WTC11 (cell line): ENCODE measurements around the gene C2orf72. TPM values are rescaled to one million over a fixed set of nuclear protein-coding genes. Genes with fewer than 3 reads are reported as not detected.

ENCODE experiments used
- ATAC-seq: fragments of 200-7000 bp; cut with Tn5 transposase; 2 replicates; pipeline ENCODE4 v1.10.0; 2021; ENCODE audit warnings: mild to moderate bottlenecking, moderate library complexity
- CTCF ChIA-PET: fragments of 300-600 bp; sonication (Branson Sonifier 250); formaldehyde crosslinking; loops from one replicate; lab custom pipeline; 2021; ENCODE audit warnings: antibody characterized with exemption; lab: Charles Lee
- POLR2A ChIA-PET: fragments of 350-600 bp; sonication (Branson Sonifier 250); formaldehyde crosslinking; loops from one replicate; lab custom pipeline; 2021; ENCODE audit warnings: antibody characterized with exemption; lab: Charles Lee
- DNase-seq: peaks from one replicate; pipeline ENCODE4 v3.0.0; 2021; ENCODE audit warnings: low spot score
- H3K27ac Mint-ChIP-seq: 2 replicates; pipeline ENCODE4 v1.8.0; 2021; ENCODE audit warnings: mixed read lengths
- H3K27me3 Mint-ChIP-seq: 2 replicates; pipeline ENCODE4 v1.8.0; 2021; ENCODE audit warnings: low read depth, mild to moderate bottlenecking, moderate library complexity, mixed read lengths
- H3K36me3 Mint-ChIP-seq: 2 replicates; pipeline ENCODE4 v1.8.0; 2021; ENCODE audit warnings: mixed read lengths
- H3K4me1 Mint-ChIP-seq: 2 replicates; pipeline ENCODE4 v1.8.0; 2022; ENCODE audit warnings: mixed read lengths
- H3K4me3 Mint-ChIP-seq: 2 replicates; pipeline ENCODE4 v1.8.0; 2021; ENCODE audit warnings: mild to moderate bottlenecking, moderate library complexity, mixed read lengths
- H3K9me3 Mint-ChIP-seq: 2 replicates; pipeline ENCODE4 v1.8.0; 2021; ENCODE audit warnings: mixed read lengths
- ARID4B ChIP-seq: sonication (generic); formaldehyde crosslinking; IDR thresholded peaks from 2 replicates; pipeline ENCODE4 v1.8.0; 2023; ENCODE audit warnings: missing genetic modification reagents, mild to moderate bottlenecking, borderline replicate concordance
- FOXK1 ChIP-seq: sonication (generic); formaldehyde crosslinking; IDR thresholded peaks from 2 replicates; pipeline ENCODE4 v1.8.0; 2022; ENCODE audit warnings: mild to moderate bottlenecking, moderate library complexity, missing genetic modification reagents
- IRF2 ChIP-seq: sonication (generic); formaldehyde crosslinking; IDR thresholded peaks from 2 replicates; pipeline ENCODE4 v1.8.0; 2022; ENCODE audit warnings: low read depth, missing genetic modification reagents, borderline replicate concordance
- NR2C2 ChIP-seq: sonication (generic); formaldehyde crosslinking; IDR thresholded peaks from 2 replicates; pipeline ENCODE4 v1.8.0; 2022; ENCODE audit warnings: mild to moderate bottlenecking, missing genetic modification reagents
- OVOL2 ChIP-seq: fragments of 250-450 bp; sonication (Bioruptor Pico); IDR thresholded peaks from 2 replicates; pipeline ENCODE4 v1.9.0; 2021; ENCODE audit warnings: mild to moderate bottlenecking, borderline replicate concordance
- PRRX2 ChIP-seq: fragments of 250-450 bp; sonication (Bioruptor Pico); IDR thresholded peaks from 2 replicates; pipeline ENCODE4 v1.8.0; 2021; ENCODE audit warnings: mild to moderate bottlenecking
- SOX15 ChIP-seq: fragments of 250-450 bp; sonication (Bioruptor Pico); IDR thresholded peaks from 2 replicates; pipeline ENCODE4 v1.9.0; 2021; ENCODE audit warnings: mild to moderate bottlenecking
- ZBTB21 ChIP-seq: sonication (generic); formaldehyde crosslinking; IDR thresholded peaks from 2 replicates; pipeline ENCODE4 v1.8.1; 2023; ENCODE audit warnings: mild to moderate bottlenecking, missing genetic modification reagents, borderline replicate concordance
- ZMAT4 ChIP-seq: fragments of 250-450 bp; sonication (Bioruptor Pico); IDR thresholded peaks from 2 replicates; pipeline ENCODE4 v1.9.0; 2021; ENCODE audit warnings: mild to moderate bottlenecking
- ZNF121 ChIP-seq: sonication (generic); formaldehyde crosslinking; IDR thresholded peaks from 2 replicates; pipeline ENCODE4 v1.8.0; 2023; ENCODE audit warnings: missing genetic modification reagents
- ZNF219 ChIP-seq: sonication (generic); formaldehyde crosslinking; IDR thresholded peaks from 2 replicates; pipeline ENCODE4 v1.8.0; 2023; ENCODE audit warnings: missing genetic modification reagents, mild to moderate bottlenecking, borderline replicate concordance
- ZNF317 ChIP-seq: sonication (generic); formaldehyde crosslinking; IDR thresholded peaks from 2 replicates; pipeline ENCODE4 v1.8.1; 2023; ENCODE audit warnings: low read depth, mild to moderate bottlenecking, moderate library complexity, missing genetic modification reagents, borderline replicate concordance
- total RNA-seq: library from RNA; stranded (reverse); gene quantifications from 3 replicates; pipeline ENCODE4 v1.2.3, GENCODE V29; 2021
- TF ChIP-seq, protein P1 (sequence below): fragments of 250-450 bp; sonication (Bioruptor Pico); conservative IDR thresholded peaks from 2 replicates; pipeline ENCODE4 v1.9.0; 2021; ENCODE audit warnings: mild to moderate bottlenecking
- TF ChIP-seq, protein P2 (sequence below): sonication (generic); formaldehyde crosslinking; IDR thresholded peaks from 2 replicates; pipeline ENCODE4 v1.8.0; 2022; ENCODE audit warnings: mild to moderate bottlenecking, missing genetic modification reagents
- TF ChIP-seq, protein P3 (sequence below): sonication (generic); formaldehyde crosslinking; IDR thresholded peaks from 2 replicates; pipeline ENCODE4 v1.8.1; 2023; ENCODE audit warnings: mild to moderate bottlenecking, missing genetic modification reagents, moderate library complexity
- TF ChIP-seq, protein P4 (sequence below): sonication (generic); formaldehyde crosslinking; IDR thresholded peaks from 2 replicates; pipeline ENCODE4 v1.8.0; 2023; ENCODE audit warnings: mild to moderate bottlenecking, missing genetic modification reagents
- TF ChIP-seq, protein P5 (sequence below): fragments of 250-450 bp; sonication (Bioruptor Pico); IDR thresholded peaks from 2 replicates; pipeline ENCODE4 v1.9.0; 2021; ENCODE audit warnings: mild to moderate bottlenecking, borderline replicate concordance
- TF ChIP-seq, protein P6 (sequence below): fragments of 250-450 bp; sonication (Bioruptor Pico); IDR thresholded peaks from 2 replicates; pipeline ENCODE4 v1.9.0; 2021; ENCODE audit warnings: moderate library complexity, mild to moderate bottlenecking, inconsistent platforms, borderline replicate concordance

The C2orf72 gene
- total RNA-seq, 1 experiment from 2014 or later = 1.7 TPM

DNA sequence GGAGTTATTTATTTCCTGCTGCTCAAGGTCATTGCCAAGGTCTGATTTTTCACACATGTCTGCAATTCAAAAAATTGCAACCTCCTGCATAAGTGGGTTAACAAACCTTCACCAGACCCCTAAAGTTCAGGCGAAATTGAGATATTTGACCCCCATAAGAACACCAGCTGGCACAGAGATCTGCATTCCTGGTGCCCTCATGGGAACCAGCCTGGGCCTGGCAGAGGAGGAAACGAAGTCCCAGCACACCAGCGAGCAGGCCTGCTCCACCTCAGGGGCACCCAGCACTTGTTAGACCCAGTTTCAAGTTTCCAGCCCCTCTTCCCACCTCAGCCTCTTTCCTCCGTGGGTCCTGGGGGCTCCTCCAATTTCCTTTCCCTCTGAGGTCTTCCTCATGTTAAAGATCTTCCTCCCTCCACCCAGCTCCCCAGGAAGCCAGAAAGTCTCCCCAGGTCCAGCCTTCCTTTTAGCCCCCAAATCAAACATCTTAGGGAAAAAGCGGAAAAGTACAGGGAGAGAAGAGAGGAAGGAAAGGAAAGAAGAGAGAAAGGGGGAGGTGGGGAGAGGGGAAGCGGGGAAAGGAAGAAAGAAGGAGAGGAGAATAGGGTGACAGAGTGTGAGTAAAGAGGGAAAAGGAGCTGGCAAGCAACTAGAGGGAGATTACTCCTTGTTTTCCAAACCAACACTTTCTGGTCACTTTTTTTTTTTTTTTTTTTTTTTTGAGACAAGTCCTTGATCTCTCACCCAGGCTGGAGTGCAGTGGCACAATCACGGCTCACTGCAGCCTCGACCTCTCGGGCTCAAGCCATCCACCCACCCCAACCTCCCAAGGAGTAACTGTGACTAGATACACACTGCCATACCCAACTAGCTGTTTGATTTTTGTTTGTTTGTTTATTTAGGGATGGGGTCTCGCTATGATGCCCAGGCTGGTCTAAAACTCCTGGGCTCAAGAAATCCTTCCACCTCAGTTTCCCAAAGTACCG lies 3.9 kb upstream of the C2orf72 start:
- no peaks in the 10 kb centered on the region for H3K36me3 Mint-ChIP-seq
- DNase-seq (no peak), ATAC-seq (no peak)
- peaks cover 60% of the 10 kb centered on the region for H3K27me3 Mint-ChIP-seq
- H3K9me3 Mint-ChIP-seq = no peaks in the 10 kb centered on the region; the same call in 1 of the 2 replicates
- POLR2A ChIA-PET = interaction anchor here (0.6 to 0.7 kb wide), 2 partner anchors 678 to 1445 kb away, joined by 3 read pairs; no protein-coding TSS in a partner anchor
- H3K4me1 Mint-ChIP-seq = peaks cover under 1% of the 10 kb centered on the region; the same call in 1 of the 2 replicates
- CTCF ChIA-PET = interaction anchor here (1.0 to 1.4 kb wide), 2 partner anchors 19 to 20 kb away, joined by 4 read pairs; no protein-coding TSS in a partner anchor
- H3K4me3 Mint-ChIP-seq = no peak overlapping the region
- H3K27ac Mint-ChIP-seq = no peak overlapping the region
- TF ChIP-seq OVOL2 (CRISPR knock-in tag) = no peak
- TF ChIP-seq ZNF317 (CRISPR knock-in tag) = no peak
- TF ChIP-seq, protein P1, sequence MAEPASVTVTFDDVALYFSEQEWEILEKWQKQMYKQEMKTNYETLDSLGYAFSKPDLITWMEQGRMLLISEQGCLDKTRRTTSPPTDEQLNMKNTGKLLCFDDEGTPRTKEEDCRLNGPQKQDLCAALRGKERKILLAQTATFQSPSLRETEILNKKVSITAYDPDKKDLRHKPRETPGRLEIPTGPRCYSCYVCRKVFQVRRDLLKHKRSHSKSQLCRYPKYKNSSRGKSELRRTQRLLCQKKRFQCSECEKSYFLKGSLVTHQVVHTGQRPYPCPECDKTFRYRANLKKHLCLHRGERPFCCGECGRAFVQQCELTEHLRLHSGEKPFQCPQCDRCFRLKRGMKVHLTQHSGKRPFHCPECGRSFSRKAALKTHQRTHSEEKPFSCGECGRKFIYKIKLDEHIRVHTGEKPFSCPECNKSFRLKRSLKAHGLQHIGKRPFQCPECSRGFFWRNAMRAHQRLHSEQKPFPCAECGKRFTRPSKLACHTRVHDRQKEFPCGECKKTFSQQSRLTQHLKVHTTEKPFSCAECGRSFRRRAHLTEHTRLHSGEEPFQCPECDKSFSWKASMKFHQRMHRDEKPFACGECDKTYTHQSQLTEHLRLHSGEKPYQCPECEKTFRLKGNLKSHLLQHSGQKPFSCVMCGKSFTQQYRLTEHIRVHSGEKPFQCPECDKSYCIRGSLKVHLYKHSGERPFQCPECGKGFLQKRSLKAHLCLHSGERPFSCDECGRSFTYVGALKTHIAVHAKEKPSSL (CRISPR knock-in tag) = no peak
- TF ChIP-seq SOX15 (CRISPR knock-in tag) = no peak
- no peak for TF ChIP-seq FOXK1 (CRISPR knock-in tag)
- TF ChIP-seq NR2C2 (CRISPR knock-in tag) = no peak
- TF ChIP-seq, protein P2, sequence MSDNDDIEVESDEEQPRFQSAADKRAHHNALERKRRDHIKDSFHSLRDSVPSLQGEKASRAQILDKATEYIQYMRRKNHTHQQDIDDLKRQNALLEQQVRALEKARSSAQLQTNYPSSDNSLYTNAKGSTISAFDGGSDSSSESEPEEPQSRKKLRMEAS = no peak
- no peak for TF ChIP-seq IRF2 (CRISPR knock-in tag)
- TF ChIP-seq, protein P3, sequence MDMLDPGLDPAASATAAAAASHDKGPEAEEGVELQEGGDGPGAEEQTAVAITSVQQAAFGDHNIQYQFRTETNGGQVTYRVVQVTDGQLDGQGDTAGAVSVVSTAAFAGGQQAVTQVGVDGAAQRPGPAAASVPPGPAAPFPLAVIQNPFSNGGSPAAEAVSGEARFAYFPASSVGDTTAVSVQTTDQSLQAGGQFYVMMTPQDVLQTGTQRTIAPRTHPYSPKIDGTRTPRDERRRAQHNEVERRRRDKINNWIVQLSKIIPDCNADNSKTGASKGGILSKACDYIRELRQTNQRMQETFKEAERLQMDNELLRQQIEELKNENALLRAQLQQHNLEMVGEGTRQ = no peak
- TF ChIP-seq, protein P4, sequence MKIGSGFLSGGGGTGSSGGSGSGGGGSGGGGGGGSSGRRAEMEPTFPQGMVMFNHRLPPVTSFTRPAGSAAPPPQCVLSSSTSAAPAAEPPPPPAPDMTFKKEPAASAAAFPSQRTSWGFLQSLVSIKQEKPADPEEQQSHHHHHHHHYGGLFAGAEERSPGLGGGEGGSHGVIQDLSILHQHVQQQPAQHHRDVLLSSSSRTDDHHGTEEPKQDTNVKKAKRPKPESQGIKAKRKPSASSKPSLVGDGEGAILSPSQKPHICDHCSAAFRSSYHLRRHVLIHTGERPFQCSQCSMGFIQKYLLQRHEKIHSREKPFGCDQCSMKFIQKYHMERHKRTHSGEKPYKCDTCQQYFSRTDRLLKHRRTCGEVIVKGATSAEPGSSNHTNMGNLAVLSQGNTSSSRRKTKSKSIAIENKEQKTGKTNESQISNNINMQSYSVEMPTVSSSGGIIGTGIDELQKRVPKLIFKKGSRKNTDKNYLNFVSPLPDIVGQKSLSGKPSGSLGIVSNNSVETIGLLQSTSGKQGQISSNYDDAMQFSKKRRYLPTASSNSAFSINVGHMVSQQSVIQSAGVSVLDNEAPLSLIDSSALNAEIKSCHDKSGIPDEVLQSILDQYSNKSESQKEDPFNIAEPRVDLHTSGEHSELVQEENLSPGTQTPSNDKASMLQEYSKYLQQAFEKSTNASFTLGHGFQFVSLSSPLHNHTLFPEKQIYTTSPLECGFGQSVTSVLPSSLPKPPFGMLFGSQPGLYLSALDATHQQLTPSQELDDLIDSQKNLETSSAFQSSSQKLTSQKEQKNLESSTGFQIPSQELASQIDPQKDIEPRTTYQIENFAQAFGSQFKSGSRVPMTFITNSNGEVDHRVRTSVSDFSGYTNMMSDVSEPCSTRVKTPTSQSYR (CRISPR knock-in tag) = no peak
- no peak for TF ChIP-seq ARID4B (CRISPR knock-in tag)
- TF ChIP-seq ZMAT4 (CRISPR knock-in tag) = no peak
- TF ChIP-seq ZBTB21 (CRISPR knock-in tag) = no peak
- TF ChIP-seq, protein P5, sequence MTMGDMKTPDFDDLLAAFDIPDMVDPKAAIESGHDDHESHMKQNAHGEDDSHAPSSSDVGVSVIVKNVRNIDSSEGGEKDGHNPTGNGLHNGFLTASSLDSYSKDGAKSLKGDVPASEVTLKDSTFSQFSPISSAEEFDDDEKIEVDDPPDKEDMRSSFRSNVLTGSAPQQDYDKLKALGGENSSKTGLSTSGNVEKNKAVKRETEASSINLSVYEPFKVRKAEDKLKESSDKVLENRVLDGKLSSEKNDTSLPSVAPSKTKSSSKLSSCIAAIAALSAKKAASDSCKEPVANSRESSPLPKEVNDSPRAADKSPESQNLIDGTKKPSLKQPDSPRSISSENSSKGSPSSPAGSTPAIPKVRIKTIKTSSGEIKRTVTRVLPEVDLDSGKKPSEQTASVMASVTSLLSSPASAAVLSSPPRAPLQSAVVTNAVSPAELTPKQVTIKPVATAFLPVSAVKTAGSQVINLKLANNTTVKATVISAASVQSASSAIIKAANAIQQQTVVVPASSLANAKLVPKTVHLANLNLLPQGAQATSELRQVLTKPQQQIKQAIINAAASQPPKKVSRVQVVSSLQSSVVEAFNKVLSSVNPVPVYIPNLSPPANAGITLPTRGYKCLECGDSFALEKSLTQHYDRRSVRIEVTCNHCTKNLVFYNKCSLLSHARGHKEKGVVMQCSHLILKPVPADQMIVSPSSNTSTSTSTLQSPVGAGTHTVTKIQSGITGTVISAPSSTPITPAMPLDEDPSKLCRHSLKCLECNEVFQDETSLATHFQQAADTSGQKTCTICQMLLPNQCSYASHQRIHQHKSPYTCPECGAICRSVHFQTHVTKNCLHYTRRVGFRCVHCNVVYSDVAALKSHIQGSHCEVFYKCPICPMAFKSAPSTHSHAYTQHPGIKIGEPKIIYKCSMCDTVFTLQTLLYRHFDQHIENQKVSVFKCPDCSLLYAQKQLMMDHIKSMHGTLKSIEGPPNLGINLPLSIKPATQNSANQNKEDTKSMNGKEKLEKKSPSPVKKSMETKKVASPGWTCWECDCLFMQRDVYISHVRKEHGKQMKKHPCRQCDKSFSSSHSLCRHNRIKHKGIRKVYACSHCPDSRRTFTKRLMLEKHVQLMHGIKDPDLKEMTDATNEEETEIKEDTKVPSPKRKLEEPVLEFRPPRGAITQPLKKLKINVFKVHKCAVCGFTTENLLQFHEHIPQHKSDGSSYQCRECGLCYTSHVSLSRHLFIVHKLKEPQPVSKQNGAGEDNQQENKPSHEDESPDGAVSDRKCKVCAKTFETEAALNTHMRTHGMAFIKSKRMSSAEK (CRISPR knock-in tag) = no peak
- no peak for TF ChIP-seq ZNF121 (CRISPR knock-in tag)
- TF ChIP-seq, protein P6, sequence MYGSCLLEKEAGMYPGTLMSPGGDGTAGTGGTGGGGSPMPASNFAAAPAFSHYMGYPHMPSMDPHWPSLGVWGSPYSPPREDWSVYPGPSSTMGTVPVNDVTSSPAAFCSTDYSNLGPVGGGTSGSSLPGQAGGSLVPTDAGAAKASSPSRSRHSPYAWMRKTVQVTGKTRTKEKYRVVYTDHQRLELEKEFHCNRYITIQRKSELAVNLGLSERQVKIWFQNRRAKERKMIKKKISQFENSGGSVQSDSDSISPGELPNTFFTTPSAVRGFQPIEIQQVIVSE (CRISPR knock-in tag) = no peak
- TF ChIP-seq ZNF219 (CRISPR knock-in tag) = no peak
- no peak for TF ChIP-seq PRRX2 (CRISPR knock-in tag)
